SU-DHL-6 (cell line): ENCODE data around the gene CHD9NB.
"Not testable (repeated sequence)": the region's sequence is repeated elsewhere in the genome, so short reads cannot be mapped to it uniquely, and the experiment has no call there.

Experiments
- H2AFZ ChIP-seq: fragments of 200-600 bp; sonication (generic); 2 replicates; pipeline ENCODE4 v1.6.1; 2014; ENCODE audit warnings: low read depth, mild to moderate bottlenecking, moderate library complexity, mixed read lengths, antibody characterized with exemption, low read length; ENCODE audit not compliant: severe bottlenecking
- H3F3A ChIP-seq: fragments of 200-600 bp; shearing (Covaris generic); 2 replicates; pipeline ENCODE4 v1.6.0; 2016; ENCODE audit warnings: antibody characterized with exemption, mild to moderate bottlenecking; ENCODE audit not compliant: insufficient read depth
- H3K27ac ChIP-seq: fragments of 200-600 bp; sonication (generic); 2 replicates; pipeline ENCODE4 v1.5.1; 2016; ENCODE audit warnings: low read depth, mild to moderate bottlenecking, low read length, moderate library complexity, mixed read lengths
- H3K27me3 ChIP-seq: fragments of 200-600 bp; sonication (generic), shearing (Covaris generic); 2 replicates; pipeline ENCODE4 v1.6.0; 2014; ENCODE audit warnings: mild to moderate bottlenecking, low read length
- H3K36me3 ChIP-seq: fragments of 200-600 bp; sonication (generic); 2 replicates; pipeline ENCODE4 v1.6.1; 2014; ENCODE audit warnings: mild to moderate bottlenecking, low read length, mixed read lengths
- H3K4me2 ChIP-seq: fragments of 300-600, 200-600 bp; shearing (Covaris generic), sonication (generic); 2 replicates; pipeline ENCODE4 v1.6.0; 2014; ENCODE audit warnings: low read length, low read depth, mild to moderate bottlenecking; ENCODE audit not compliant: poor library complexity, severe bottlenecking
- H3K4me3 ChIP-seq: fragments of 200-600 bp; sonication (generic); 2 replicates; pipeline ENCODE4 v1.5.1; 2014; ENCODE audit warnings: antibody characterized with exemption, low read length, mild to moderate bottlenecking, mixed read lengths; ENCODE audit not compliant: insufficient read depth, poor library complexity, severe bottlenecking
- H3K79me2 ChIP-seq: fragments of 200-600 bp; sonication (generic); 2 replicates; pipeline ENCODE4 v1.6.1; 2014; ENCODE audit warnings: mild to moderate bottlenecking, low read length, moderate library complexity; ENCODE audit not compliant: insufficient read depth
- H3K9ac ChIP-seq: fragments of 200-600 bp; sonication (generic); 2 replicates; pipeline ENCODE4 v1.7.0; 2014; ENCODE audit warnings: mild to moderate bottlenecking, low read length
- H3K9me2 ChIP-seq: fragments of 200-600 bp; sonication (generic); replicated peaks from 2 replicates; pipeline ENCODE4 v1.6.1; 2014; ENCODE audit warnings: low read length; ENCODE audit not compliant: insufficient read depth
- H3K9me3 ChIP-seq: fragments of 200-600 bp; sonication (generic); 2 replicates; pipeline ENCODE4 v1.6.1; 2014; ENCODE audit warnings: low read length, mixed read lengths; ENCODE audit not compliant: insufficient read depth
- H4K20me1 ChIP-seq: fragments of 200-600 bp; sonication (generic); 2 replicates; pipeline ENCODE4 v1.6.1; 2014; ENCODE audit warnings: low read depth, mild to moderate bottlenecking, antibody characterized with exemption, low read length, moderate library complexity, mixed read lengths
- CTCF ChIP-seq: fragments of 200-600 bp; sonication (generic); IDR thresholded peaks from one replicate; pipeline ENCODE4 v1.5.1; 2017; ENCODE audit warnings: antibody characterized with exemption, mild to moderate bottlenecking, low read length, moderate library complexity; ENCODE audit not compliant: insufficient read depth, poor library complexity, severe bottlenecking
- EZH2phosphoT487 ChIP-seq: fragments of 200-600 bp; sonication (generic), shearing (Covaris generic); conservative IDR thresholded peaks from 2 replicates; pipeline ENCODE4 v1.6.1; 2018; ENCODE audit warnings: mild to moderate bottlenecking, antibody characterized with exemption, low read length, moderate library complexity, mixed read lengths

Gene CHD9NB

GRCh38 chr16:53048139-53048915, 4.4 kb downstream of the CHD9NB start:
- H4K20me1 ChIP-seq: no peaks in the 10 kb centered on the region
- no peak overlapping the region for H3K9ac ChIP-seq
- H3F3A ChIP-seq: no peaks in the 10 kb centered on the region
- no peaks in the 10 kb centered on the region for H3K27me3 ChIP-seq
- H3K79me2 ChIP-seq: no peaks in the 10 kb centered on the region
- H3K27ac ChIP-seq: no peak overlapping the region
- H2AFZ ChIP-seq: no peak overlapping the region
- no peak overlapping the region for H3K4me2 ChIP-seq
- no peaks in the 10 kb centered on the region for H3K9me3 ChIP-seq
- H3K9me2 ChIP-seq: no peaks in the 10 kb centered on the region
- H3K4me3 ChIP-seq: no peak overlapping the region
- TF ChIP-seq CTCF: no peak
- no peak for TF ChIP-seq EZH2phosphoT487
- H3K36me3 ChIP-seq: no peaks in the 10 kb centered on the region

- not testable (repeated sequence) for H3K9ac ChIP-seq, H3K79me2 ChIP-seq, H3K27ac ChIP-seq, H3K4me2 ChIP-seq, H3F3A ChIP-seq, H4K20me1 ChIP-seq, H3K27me3 ChIP-seq, H3K36me3 ChIP-seq, H3K4me3 ChIP-seq, H3K9me3 ChIP-seq, H2AFZ ChIP-seq, H3K9me2 ChIP-seq
Measured at GRCh38 chr16:53047515-53047914, 5.2 kb downstream of the CHD9NB start.

- TF ChIP-seq CTCF: no peak
- H3K9ac ChIP-seq: no peak overlapping the region
- H3K27ac ChIP-seq: no peak overlapping the region
- H3K36me3 ChIP-seq: no peaks in the 10 kb centered on the region
- no peak overlapping the region for H3K4me2 ChIP-seq
- no peaks in the 10 kb centered on the region for H3K9me3 ChIP-seq
- no peaks in the 10 kb centered on the region for H4K20me1 ChIP-seq
- no peak overlapping the region for H2AFZ ChIP-seq
- no peak overlapping the region for H3K4me3 ChIP-seq
- H3K79me2 ChIP-seq: no peaks in the 10 kb centered on the region
- H3K27me3 ChIP-seq: no peaks in the 10 kb centered on the region
- no peaks in the 10 kb centered on the region for H3K9me2 ChIP-seq
- no peaks in the 10 kb centered on the region for H3F3A ChIP-seq
Measured at GRCh38 chr16:53045341-53046220, 7.1 kb downstream of the CHD9NB start.
